Measurements from ENCODE around the gene MAPK12. TPM values are rescaled to one million over a fixed set of nuclear protein-coding genes. Genes with fewer than 3 reads are reported as not detected.

The MAPK12 gene
- total RNA-seq, 4 donors from 2014 or later, result 10.1 to 18.4 (median 14.0) TPM

DNA sequence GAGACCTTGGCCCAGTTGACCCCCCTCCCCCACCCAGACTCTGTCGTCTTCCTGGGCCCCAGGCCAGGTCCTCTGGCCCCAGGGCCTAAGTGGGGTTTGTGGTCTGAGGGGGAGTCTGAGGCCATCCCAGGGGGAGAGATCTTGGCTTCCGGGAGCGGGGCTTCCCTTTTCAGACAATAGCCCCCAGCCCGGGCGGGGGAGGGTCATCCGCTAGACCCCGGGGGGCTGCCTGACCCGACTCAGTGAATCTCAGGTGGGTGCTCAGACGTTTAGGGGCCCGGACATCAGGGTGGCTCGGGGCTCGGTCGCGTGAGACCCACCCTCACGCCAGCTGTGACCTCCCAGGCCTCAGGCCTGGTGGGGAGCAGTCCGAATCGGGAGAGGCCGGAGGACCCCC lies 8.1 kb upstream of the MAPK12 start:
- no peak for ATAC-seq
- Histone ChIP-seq H3K27me3 (no peaks in the 10 kb centered on the region), H3K9me3 (no peaks in the 10 kb centered on the region), H3K27ac (peak overlapping the region in 3 of 4 donors; percentile 78 to 82 (median 79)), H3K36me3 (no peaks in the 10 kb centered on the region), H3K4me1 (peaks cover 2 to 66% (median 44%) of the 10 kb centered on the region in 3 donors), H3K4me3 (peak overlapping the region; percentile 38 to 57)
- TF ChIP-seq POLR2AphosphoS5 (IDR thresholded peaks at IDR 0.05), result no peak
- no peak for TF ChIP-seq POLR2A (IDR thresholded peaks at IDR 0.05)
- TF ChIP-seq EP300 (IDR thresholded peaks at IDR 0.05), result no peak
- TF ChIP-seq, protein P1, sequence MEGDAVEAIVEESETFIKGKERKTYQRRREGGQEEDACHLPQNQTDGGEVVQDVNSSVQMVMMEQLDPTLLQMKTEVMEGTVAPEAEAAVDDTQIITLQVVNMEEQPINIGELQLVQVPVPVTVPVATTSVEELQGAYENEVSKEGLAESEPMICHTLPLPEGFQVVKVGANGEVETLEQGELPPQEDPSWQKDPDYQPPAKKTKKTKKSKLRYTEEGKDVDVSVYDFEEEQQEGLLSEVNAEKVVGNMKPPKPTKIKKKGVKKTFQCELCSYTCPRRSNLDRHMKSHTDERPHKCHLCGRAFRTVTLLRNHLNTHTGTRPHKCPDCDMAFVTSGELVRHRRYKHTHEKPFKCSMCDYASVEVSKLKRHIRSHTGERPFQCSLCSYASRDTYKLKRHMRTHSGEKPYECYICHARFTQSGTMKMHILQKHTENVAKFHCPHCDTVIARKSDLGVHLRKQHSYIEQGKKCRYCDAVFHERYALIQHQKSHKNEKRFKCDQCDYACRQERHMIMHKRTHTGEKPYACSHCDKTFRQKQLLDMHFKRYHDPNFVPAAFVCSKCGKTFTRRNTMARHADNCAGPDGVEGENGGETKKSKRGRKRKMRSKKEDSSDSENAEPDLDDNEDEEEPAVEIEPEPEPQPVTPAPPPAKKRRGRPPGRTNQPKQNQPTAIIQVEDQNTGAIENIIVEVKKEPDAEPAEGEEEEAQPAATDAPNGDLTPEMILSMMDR (IDR thresholded peaks at IDR 0.05), result no peak
- no CpG with 5 or more reads among the region's 18 CpGs for WGBS, 2 donors (ENCODE audit: low coverage in 1 of 2)

- no peak for ATAC-seq
- H3K4me3 ChIP-seq, result peak overlapping the region in 1 of 2 donors; percentile 57
- peak overlapping the region in 3 of 4 donors; percentile 9 to 82 (median 79) for H3K27ac ChIP-seq
- peaks cover 2 to 61% (median 44%) of the 10 kb centered on the region in 3 donors for H3K4me1 ChIP-seq
- no peaks in the 10 kb centered on the region for H3K27me3 ChIP-seq
- 60% methylated on average over 1 of the region's 9 CpGs; no CpG with 5 or more reads in 1 of the 2 donors for WGBS, 2 donors (ENCODE audit: low coverage in 1 of 2)
- H3K9me3 ChIP-seq, result no peaks in the 10 kb centered on the region
- H3K36me3 ChIP-seq, result no peaks in the 10 kb centered on the region
- TF ChIP-seq EP300 (IDR thresholded peaks at IDR 0.05) (no peak), POLR2A (IDR thresholded peaks at IDR 0.05) (no peak)
These were observed 7.2 kb upstream of the MAPK12 start for GRCh38 chr22:50268655-50269113.

- Histone ChIP-seq H3K9me3 (no peaks in the 10 kb centered on the region), H3K36me3 (no peaks in the 10 kb centered on the region), H3K27ac (peak overlapping the region in 3 of 4 donors; percentile 65 to 82 (median 79)), H3K4me3 (peak overlapping the region; percentile 20 to 46), H3K4me1 (peaks cover 2 to 67% (median 44%) of the 10 kb centered on the region in 3 donors), H3K27me3 (peaks cover 8% of the 10 kb centered on the region)
- TF ChIP-seq, protein P1 (IDR thresholded peaks at IDR 0.05), result peak in 3 of 4 experiments; percentile 17 to 55 (median 48)
- TF ChIP-seq POLR2A (IDR thresholded peaks at IDR 0.05), result no peak
- peak; percentile 9 for TF ChIP-seq POLR2AphosphoS5 (IDR thresholded peaks at IDR 0.05)
- TF ChIP-seq EP300 (IDR thresholded peaks at IDR 0.05), result no peak
- WGBS, 2 donors (ENCODE audit: low coverage in 1 of 2), result 17% methylated on average over 1 of the region's 75 CpGs; no CpG with 5 or more reads in 1 of the 2 donors
- ATAC-seq, result peak; percentile 49
These were observed 6.3 kb upstream of the MAPK12 start for GRCh38 chr22:50267591-50268390.

- no peaks in the 10 kb centered on the region for H3K9me3 ChIP-seq
- peaks cover 2 to 68% (median 41%) of the 10 kb centered on the region in 3 donors for H3K4me1 ChIP-seq
- no peak for TF ChIP-seq POLR2AphosphoS5 (IDR thresholded peaks at IDR 0.05)
- no peak for TF ChIP-seq EP300 (IDR thresholded peaks at IDR 0.05)
- TF ChIP-seq, protein P1 (IDR thresholded peaks at IDR 0.05), result no peak
- no peak for TF ChIP-seq POLR2A (IDR thresholded peaks at IDR 0.05)
- no peaks in the 10 kb centered on the region for H3K36me3 ChIP-seq
- peak overlapping the region in 1 of 2 donors; percentile 46 for H3K4me3 ChIP-seq
- ATAC-seq, result no peak
- H3K27me3 ChIP-seq, result peaks cover 16% of the 10 kb centered on the region
- peak overlapping the region in 2 of 4 donors; percentile 56 to 79 for H3K27ac ChIP-seq
- WGBS, 2 donors (ENCODE audit: low coverage in 1 of 2), result 90% methylated on average over 9 of the region's 37 CpGs; no CpG with 5 or more reads in 1 of the 2 donors
These were observed 5.5 kb upstream of the MAPK12 start for GRCh38 chr22:50266994-50267393.

- TF ChIP-seq EP300 (IDR thresholded peaks at IDR 0.05), result no peak
- TF ChIP-seq, protein P1 (IDR thresholded peaks at IDR 0.05), result no peak
- TF ChIP-seq POLR2AphosphoS5 (IDR thresholded peaks at IDR 0.05), result no peak
- TF ChIP-seq POLR2A (IDR thresholded peaks at IDR 0.05), result no peak
- H3K4me1 ChIP-seq, result peaks cover 0 to 69% (median 28%) of the 10 kb centered on the region in 3 donors
These were observed 3.6 kb upstream of the MAPK12 start for GRCh38 chr22:50264946-50265669.

More at GRCh38 chr22:50264946-50265669, 3.6 kb upstream of the MAPK12 start:
- ATAC-seq, result no peak
- Histone ChIP-seq H3K27ac (no peak overlapping the region), H3K27me3 (peaks cover 31% of the 10 kb centered on the region), H3K36me3 (no peaks in the 10 kb centered on the region), H3K4me3 (no peak overlapping the region), H3K9me3 (no peaks in the 10 kb centered on the region)
- 77 to 80% methylated on average over 5 to 11 of the region's 15 CpGs for WGBS, 2 donors (ENCODE audit: low coverage in 1 of 2)
